Activated CD4-positive, alpha-beta T cell treated with anti-CD3 and anti-CD28 coated beads, Interleukin-2, amount 50 U/mL, for 16 hours (primary cell): Measurements from ENCODE around the gene LINC01488.

Experiments
- DNase-seq: peaks from one replicate; pipeline ENCODE4 v3.0.0-alpha.2; 2020

Gene LINC01488

GRCh38 chr11:69512790-69513189, 31.3 kb downstream of the LINC01488 start:
- DNase-seq: no peak

- DNase-seq: no peak
These were observed 31.7 kb downstream of the LINC01488 start for GRCh38 chr11:69513196-69513595.

GRCh38 chr11:69513663-69514224, 32.3 kb downstream of the LINC01488 start:
- no peak for DNase-seq

- no peak for DNase-seq
These were observed 33.3 kb downstream of the LINC01488 start for GRCh38 chr11:69514771-69515170.

GRCh38 chr11:69515271-69516245, 34.1 kb downstream of the LINC01488 start:
- DNase-seq: no peak

GRCh38 chr11:69516526-69516925, 35.1 kb downstream of the LINC01488 start:
- DNase-seq: no peak

- no peak for DNase-seq
These were observed 36.9 kb downstream of the LINC01488 start for GRCh38 chr11:69518081-69518950.

GRCh38 chr11:69520186-69520916, 38.9 kb downstream of the LINC01488 start:
- no peak for DNase-seq

- DNase-seq: no peak
These were observed 40.0 kb downstream of the LINC01488 start for GRCh38 chr11:69521457-69521856.

GRCh38 chr11:69523453-69523852, 42.0 kb downstream of the LINC01488 start:
- no peak for DNase-seq

- DNase-seq: no peak
These were observed 42.9 kb downstream of the LINC01488 start for GRCh38 chr11:69524291-69524882.

GRCh38 chr11:69524991-69525411, 43.5 kb downstream of the LINC01488 start:
- DNase-seq: no peak

GRCh38 chr11:69525516-69526452, 44.3 kb downstream of the LINC01488 start:
- no peak for DNase-seq

- no peak for DNase-seq
These were observed 45.0 kb downstream of the LINC01488 start for GRCh38 chr11:69526453-69526810.

GRCh38 chr11:69529001-69529400, 47.5 kb downstream of the LINC01488 start:
- DNase-seq: no peak

GRCh38 chr11:69530278-69531070, 49.0 kb downstream of the LINC01488 start:
- no peak for DNase-seq

- DNase-seq: no peak
These were observed 49.7 kb downstream of the LINC01488 start for GRCh38 chr11:69531071-69531716.

- no peak for DNase-seq
These were observed 50.2 kb downstream of the LINC01488 start for GRCh38 chr11:69531717-69532088.

- DNase-seq: no peak
These were observed 52.1 kb downstream of the LINC01488 start for GRCh38 chr11:69533296-69534165.
